Endothelial cell of umbilical vein (primary cell): ENCODE measurements around the gene EHMT1. TPM values are rescaled to one million over a fixed set of nuclear protein-coding genes. Genes with fewer than 3 reads are reported as not detected.

Source experiments
- BruUV-seq: library from RNA; stranded (reverse); fragments of 400-500 nt; replicated peaks from 2 replicates; lab custom pipeline; 2021; lab: Mats Ljungman, UMichigan
- CTCF ChIA-PET: fragments of 300-600, 350-600 bp; sonication (Branson Sonifier 250); formaldehyde crosslinking; loops from one replicate; lab custom pipeline; 2021; ENCODE audit warnings: antibody characterized with exemption, inconsistent platforms; lab: Charles Lee
- POLR2A ChIA-PET: fragments of 300-600, 350-600 bp; sonication (Branson Sonifier 250); formaldehyde crosslinking; loops from one replicate; lab custom pipeline; 2021; ENCODE audit warnings: antibody characterized with exemption, inconsistent platforms; lab: Charles Lee
- DNase-seq: peaks from one replicate; pipeline ENCODE4 v3.0.0-alpha.2; 2011; ENCODE audit warnings: low read depth, low spot score
- FAIRE-seq: peaks from 2 replicates; lab custom pipeline; 2011; peaks lifted over from hg19 to GRCh38; lab: Jason Lieb, UNC
- H2AFZ ChIP-seq: 2 replicates; pipeline ENCODE4 v1.6.0; 2012; ENCODE audit warnings: low read depth, low read length, control low read depth, inconsistent platforms
- H3K27ac ChIP-seq: 2 replicates; pipeline ENCODE4 v1.5.1; 2011; ENCODE audit warnings: low read depth, mild to moderate bottlenecking, control low read depth, low read length, moderate library complexity; ENCODE audit not compliant: insufficient read depth
- H3K27me3 ChIP-seq, 2 experiments: 2 replicates each; pipeline versions ENCODE4 v1.6.0 to v1.6.1; 2011; ENCODE audit warnings: low read length in 2 of 2, mixed read lengths in 1 of 2; ENCODE audit not compliant: control insufficient read depth in 2 of 2, insufficient read depth in 2 of 2
- H3K36me3 ChIP-seq, 2 experiments: 2 replicates in 1 of 2; 3 replicates in 1 of 2; pipeline ENCODE4 v1.5.1; 2011; ENCODE audit warnings: low read length in 2 of 2, mild to moderate bottlenecking in 1 of 2, moderate library complexity in 1 of 2; ENCODE audit not compliant: control insufficient read depth in 2 of 2, insufficient read depth in 2 of 2; ENCODE audit errors: extremely low read depth in 1 of 2
- H3K4me1 ChIP-seq: 3 replicates; pipeline ENCODE4 v1.5.1; 2011; ENCODE audit warnings: mild to moderate bottlenecking, low read length; ENCODE audit not compliant: control insufficient read depth, insufficient read depth; ENCODE audit errors: extremely low read depth
- H3K4me2 ChIP-seq: 2 replicates; pipeline ENCODE4 v1.6.1; 2011; ENCODE audit warnings: low read length, control low read depth, mixed read lengths; ENCODE audit not compliant: insufficient read depth
- H3K4me3 ChIP-seq, 3 experiments: fragments of 200-600 bp in 1 of 3; sonication (generic), shearing (Covaris generic) in 1 of 3; replicated peaks in 1 of 3; 2 replicates each; pipeline ENCODE4 v1.5.1; 2011 to 2016; ENCODE audit warnings: control low read depth in 3 of 3, low read length in 3 of 3, mild to moderate bottlenecking in 2 of 3, inconsistent platforms in 1 of 3, low read depth in 1 of 3, moderate library complexity in 1 of 3; ENCODE audit not compliant: insufficient read depth in 1 of 3
- H3K79me2 ChIP-seq: 2 replicates; pipeline ENCODE4 v1.6.0; 2012; ENCODE audit warnings: low read length, inconsistent platforms; ENCODE audit not compliant: control insufficient read depth, insufficient read depth
- H3K9ac ChIP-seq: replicated peaks from 2 replicates; pipeline ENCODE3; 2011; ENCODE audit warnings: low read length, control low read depth; ENCODE audit not compliant: insufficient read depth; ENCODE audit errors: extremely low read depth
- H3K9me1 ChIP-seq: replicated peaks from 3 replicates; pipeline ENCODE4 v1.6.0; 2011; ENCODE audit warnings: mild to moderate bottlenecking, low read length; ENCODE audit not compliant: control insufficient read depth, insufficient read depth; ENCODE audit errors: extremely low read depth
- H3K9me3 ChIP-seq: replicated peaks from 2 replicates; pipeline ENCODE4 v1.5.1; 2012; ENCODE audit warnings: low read length, inconsistent platforms; ENCODE audit not compliant: control insufficient read depth, insufficient read depth
- H4K20me1 ChIP-seq: replicated peaks from 2 replicates; pipeline ENCODE3; 2011; ENCODE audit warnings: mild to moderate bottlenecking, low read length; ENCODE audit not compliant: control insufficient read depth, insufficient read depth; ENCODE audit errors: extremely low read depth
- EZH2 ChIP-seq: IDR thresholded peaks from 2 replicates; pipeline ENCODE4 v1.6.1; 2012; ENCODE audit warnings: borderline replicate concordance, low read depth, mild to moderate bottlenecking, moderate library complexity, low read length, inconsistent platforms; ENCODE audit not compliant: severe bottlenecking
- FOS ChIP-seq: IDR thresholded peaks from 2 replicates; pipeline ENCODE4 v1.6.1; 2011; ENCODE audit warnings: mild to moderate bottlenecking, low read length, moderate library complexity, borderline replicate concordance; ENCODE audit not compliant: insufficient read depth
- GATA2 ChIP-seq: IDR thresholded peaks from 2 replicates; pipeline ENCODE4 v1.7.0; 2011; ENCODE audit warnings: low read depth, mild to moderate bottlenecking, moderate library complexity, mixed read lengths, low read length; ENCODE audit not compliant: insufficient read length, insufficient read depth
- JUN ChIP-seq: IDR thresholded peaks from 2 replicates; pipeline ENCODE4 v1.6.1; 2011; ENCODE audit warnings: borderline replicate concordance, low read depth; ENCODE audit not compliant: insufficient read length, insufficient read depth
- MYC ChIP-seq: IDR thresholded peaks from one replicate; pipeline ENCODE4 v1.6.1; 2011; ENCODE audit warnings: mild to moderate bottlenecking, low read depth, low read length
- POLR2A ChIP-seq: IDR thresholded peaks from 2 replicates; pipeline ENCODE4 v1.6.1; 2012; ENCODE audit warnings: low read depth, mild to moderate bottlenecking, control low read depth, low read length
- POLR2AphosphoS5 ChIP-seq: IDR thresholded peaks from 2 replicates; pipeline ENCODE4 v1.6.1; 2012; ENCODE audit warnings: low read depth, mild to moderate bottlenecking, control low read depth, low read length, moderate library complexity; ENCODE audit not compliant: insufficient read depth
- dilution Hi-C: fragments of 300-500 bp; cut with MboI; formaldehyde crosslinking; loops from one replicate; pipeline ENCODE4 v1.15.0; 2019; ENCODE audit warnings: low sequenced_read_pairs; ENCODE audit not compliant: extremely low pct_ligation_motif_present
- intact Hi-C: fragments of 100-400 bp; cut with micrococcal nuclease; formaldehyde crosslinking; loops from one replicate; pipeline ENCODE4 v1.10.0; 2022
- polyA plus RNA-seq, 4 experiments: library from polyadenylated mRNA; depleted of rRNA in 3 of 4; stranded (reverse) in 3 of 4; unstranded in 1 of 4; fragments of >200 nt; gene quantifications; 2 replicates each; pipeline versions ENCODE4 v1.2.1 to v1.2.3, GENCODE V29; 2011 to 2012; ENCODE audit warnings: missing spikeins in 1 of 4
- total RNA-seq: library from RNA; stranded (reverse); gene quantifications from 2 replicates; pipeline ENCODE4 v1.2.3, GENCODE V29; 2021
- TF ChIP-seq, protein P1 (sequence below): IDR thresholded peaks from 2 replicates; pipeline ENCODE4 v1.6.1; 2011; ENCODE audit not compliant: insufficient read depth, insufficient read length
- TF ChIP-seq, protein P2 (sequence below), 2 donors: IDR thresholded peaks; 1 replicate in 1 of 2; 2 replicates in 1 of 2; pipeline ENCODE4 v1.5.1; 2011; ENCODE audit warnings: low read length in 2 of 2, mild to moderate bottlenecking in 2 of 2, moderate library complexity in 2 of 2, control low read depth in 1 of 2, inconsistent platforms in 1 of 2, low read depth in 1 of 2; ENCODE audit not compliant: insufficient read depth in 1 of 2; ENCODE audit errors: extremely low read depth in 1 of 2

Gene EHMT1
- total and polyA plus RNA-seq, 2 donors (not counting 3 experiments of a cell fraction or from before 2014, with no cell fraction given) = 48.2 to 104 TPM

DNA sequence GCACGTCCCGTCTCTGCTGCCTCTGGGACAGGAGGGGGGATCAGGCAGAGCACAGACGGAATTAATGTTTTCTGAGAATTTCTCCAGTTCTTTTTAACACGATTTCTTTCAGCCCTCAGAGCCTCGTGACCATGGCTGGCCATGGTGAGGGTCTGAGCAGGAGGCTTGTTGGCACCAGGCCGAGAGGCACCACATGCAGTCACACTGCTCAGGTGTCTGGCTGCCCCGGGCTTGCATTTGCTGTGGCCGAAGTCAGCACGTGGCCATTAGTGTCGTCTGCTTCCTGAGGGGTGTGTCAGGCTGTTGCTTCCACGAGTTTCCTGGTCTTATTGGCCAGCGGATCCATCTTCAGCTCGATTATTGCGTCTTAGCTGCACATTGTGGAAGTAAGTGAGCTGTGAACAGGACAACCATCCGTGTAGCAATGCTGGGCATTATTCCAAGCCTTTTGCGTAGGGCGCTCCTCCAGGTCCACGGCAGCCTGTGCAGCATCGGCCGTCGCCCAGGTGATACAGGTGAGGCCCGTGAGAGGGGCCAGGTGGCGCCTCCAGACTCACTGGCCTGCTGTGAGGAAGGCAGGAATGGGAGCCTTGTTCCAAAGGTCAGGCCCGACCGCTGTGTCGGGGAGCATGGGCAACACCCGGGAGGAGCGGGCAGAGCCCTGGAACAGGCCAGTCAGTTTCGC is 144.6 kb downstream of the EHMT1 start:
- CTCF ChIA-PET = no interaction called here
- H3K27me3 ChIP-seq = no peaks in the 10 kb centered on the region
- no peaks in the 10 kb centered on the region for H3K79me2 ChIP-seq
- H2AFZ ChIP-seq = no peak overlapping the region
- POLR2A ChIA-PET = no interaction called here
- H4K20me1 ChIP-seq = no peaks in the 10 kb centered on the region
- no peaks in the 10 kb centered on the region for H3K9me3 ChIP-seq
- no peaks in the 10 kb centered on the region for H3K4me1 ChIP-seq
- H3K36me3 ChIP-seq = peaks cover 5 to 33% of the 10 kb centered on the region in 2 experiments
- H3K4me2 ChIP-seq = no peak overlapping the region
- no peak overlapping the region for H3K4me3 ChIP-seq
- no peak overlapping the region for H3K27ac ChIP-seq
- BruUV-seq = no TSS peak
- intact Hi-C loops (no loop called here), dilution Hi-C loops (no loop called here)
- no peak overlapping the region for H3K9ac ChIP-seq
- TF ChIP-seq JUN = no peak
- TF ChIP-seq POLR2AphosphoS5 = no peak
- TF ChIP-seq EZH2 = no peak
- no peak for TF ChIP-seq MYC
- TF ChIP-seq, protein P1, sequence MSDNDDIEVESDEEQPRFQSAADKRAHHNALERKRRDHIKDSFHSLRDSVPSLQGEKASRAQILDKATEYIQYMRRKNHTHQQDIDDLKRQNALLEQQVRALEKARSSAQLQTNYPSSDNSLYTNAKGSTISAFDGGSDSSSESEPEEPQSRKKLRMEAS = no peak
- no peak for TF ChIP-seq POLR2A
- no peak for TF ChIP-seq FOS
- H3K9me1 ChIP-seq = no peaks in the 10 kb centered on the region
- FAIRE-seq = no peak
- no peak for DNase-seq

DNA sequence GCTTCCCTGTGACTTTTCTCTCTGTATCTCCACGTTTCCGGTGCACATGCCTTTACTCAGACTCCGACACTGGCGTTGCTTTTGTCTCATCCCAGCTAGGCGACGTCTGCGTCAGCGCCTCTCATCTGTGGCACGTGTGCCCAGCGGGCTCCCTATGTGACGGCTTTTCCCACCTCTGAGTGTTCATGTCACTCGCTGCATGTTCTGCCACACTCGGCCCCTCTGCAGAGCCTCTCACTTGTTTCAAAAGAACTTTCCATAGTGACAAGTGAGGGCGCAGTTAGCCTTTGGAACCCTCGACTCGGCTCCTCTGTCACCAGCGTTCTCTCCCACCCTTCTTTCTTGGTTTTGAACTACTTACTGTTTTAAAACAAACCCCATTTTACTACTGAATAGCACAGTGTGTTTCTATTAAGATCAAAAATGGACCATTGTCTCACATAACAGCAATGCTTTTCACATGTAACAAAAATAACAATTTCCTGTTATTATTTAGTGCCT is 145.4 kb downstream of the EHMT1 start:
- Histone ChIP-seq H3K4me3 (no peak overlapping the region), H3K9me1 (no peaks in the 10 kb centered on the region), H4K20me1 (no peaks in the 10 kb centered on the region), H3K27ac (no peak overlapping the region), H3K36me3 (peaks cover 5 to 33% of the 10 kb centered on the region in 2 experiments), H3K79me2 (no peaks in the 10 kb centered on the region), H3K4me2 (no peak overlapping the region), H2AFZ (no peak overlapping the region), H3K4me1 (no peaks in the 10 kb centered on the region), H3K27me3 (no peaks in the 10 kb centered on the region), H3K9ac (no peak overlapping the region), H3K9me3 (no peaks in the 10 kb centered on the region)
- ChIA-PET CTCF (interaction anchor here (1.6 kb wide), 1 partner anchor 91 kb away, joined by 4 read pairs; no protein-coding TSS in a partner anchor), POLR2A (no interaction called here)
- no TSS peak for BruUV-seq
- no peak for FAIRE-seq
- TF ChIP-seq POLR2A = no peak
- TF ChIP-seq POLR2AphosphoS5 = no peak
- TF ChIP-seq MYC = no peak
- TF ChIP-seq EZH2 = no peak
- no peak for TF ChIP-seq FOS
- TF ChIP-seq, protein P2, sequence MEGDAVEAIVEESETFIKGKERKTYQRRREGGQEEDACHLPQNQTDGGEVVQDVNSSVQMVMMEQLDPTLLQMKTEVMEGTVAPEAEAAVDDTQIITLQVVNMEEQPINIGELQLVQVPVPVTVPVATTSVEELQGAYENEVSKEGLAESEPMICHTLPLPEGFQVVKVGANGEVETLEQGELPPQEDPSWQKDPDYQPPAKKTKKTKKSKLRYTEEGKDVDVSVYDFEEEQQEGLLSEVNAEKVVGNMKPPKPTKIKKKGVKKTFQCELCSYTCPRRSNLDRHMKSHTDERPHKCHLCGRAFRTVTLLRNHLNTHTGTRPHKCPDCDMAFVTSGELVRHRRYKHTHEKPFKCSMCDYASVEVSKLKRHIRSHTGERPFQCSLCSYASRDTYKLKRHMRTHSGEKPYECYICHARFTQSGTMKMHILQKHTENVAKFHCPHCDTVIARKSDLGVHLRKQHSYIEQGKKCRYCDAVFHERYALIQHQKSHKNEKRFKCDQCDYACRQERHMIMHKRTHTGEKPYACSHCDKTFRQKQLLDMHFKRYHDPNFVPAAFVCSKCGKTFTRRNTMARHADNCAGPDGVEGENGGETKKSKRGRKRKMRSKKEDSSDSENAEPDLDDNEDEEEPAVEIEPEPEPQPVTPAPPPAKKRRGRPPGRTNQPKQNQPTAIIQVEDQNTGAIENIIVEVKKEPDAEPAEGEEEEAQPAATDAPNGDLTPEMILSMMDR (IDR thresholded peaks at IDR 0.05; ENCODE audit: extremely low read depth in 1 of 2, insufficient read depth in 1 of 2, low read depth in 1 of 2, low read length in 2 of 2) = no peak
- TF ChIP-seq, protein P1 = no peak
- no peak for TF ChIP-seq GATA2
- TF ChIP-seq JUN = no peak
- intact Hi-C loops (no loop called here), dilution Hi-C loops (no loop called here)
- DNase-seq = no peak
